HepG2 (cell line): Measurements from ENCODE around the gene RAET1L.
A peak's percentile ranks its signal among the peaks of the same experiment; 100 is the strongest.
"Not testable (repeated sequence)": the region's sequence is repeated elsewhere in the genome, so short reads cannot be mapped to it uniquely, and the experiment has no call there.

Experiments
- CREM ChIP-seq, 2 experiments: sonication (generic) in 1 of 2; formaldehyde crosslinking in 1 of 2; IDR thresholded peaks; 2 replicates each; pipeline versions ENCODE4 v1.4.0 to v1.6.1; 2016 to 2020; ENCODE audit warnings: antibody characterized with exemption in 1 of 2, mild to moderate bottlenecking in 1 of 2, missing genetic modification reagents in 1 of 2
- CTCF ChIP-seq: sonication (generic); formaldehyde crosslinking; IDR thresholded peaks from 2 replicates; pipeline ENCODE4 v1.5.0; 2020; ENCODE audit warnings: mild to moderate bottlenecking, missing genetic modification reagents, moderate library complexity
- EP300 ChIP-seq, 3 experiments: sonication (generic) in 1 of 3; formaldehyde crosslinking in 1 of 3; IDR thresholded peaks; 2 replicates each; pipeline versions ENCODE4 v1.5.1 to v1.6.1; 2011 to 2020; ENCODE audit warnings: low read depth in 2 of 3, low read length in 2 of 3, borderline replicate concordance in 1 of 3, improper control_type of control experiment in 1 of 3, mild to moderate bottlenecking in 1 of 3, missing genetic modification reagents in 1 of 3, moderate library complexity in 1 of 3
- FOXM1 ChIP-seq: sonication (generic); formaldehyde crosslinking; IDR thresholded peaks from 2 replicates; pipeline ENCODE4 v1.5.0; 2020; ENCODE audit warnings: missing genetic modification reagents
- GABPB1 ChIP-seq: IDR thresholded peaks from 2 replicates; pipeline ENCODE4 v1.6.1; 2016; ENCODE audit warnings: mild to moderate bottlenecking, missing genetic modification reagents, moderate library complexity, missing compliant biosample characterization
- PHF21A ChIP-seq: sonication (generic); formaldehyde crosslinking; IDR thresholded peaks from 2 replicates; pipeline ENCODE4 v1.5.0; 2020; ENCODE audit warnings: mild to moderate bottlenecking, missing genetic modification reagents
- ZBTB40 ChIP-seq, 2 experiments: fragments of 450-650 bp in 1 of 2; sonication (generic) in 1 of 2; formaldehyde crosslinking in 1 of 2; IDR thresholded peaks; 2 replicates each; pipeline versions ENCODE4 v1.6.1 to v1.8.0; 2016 to 2022; ENCODE audit warnings: antibody characterized with exemption in 1 of 2, mild to moderate bottlenecking in 1 of 2, missing genetic modification reagents in 1 of 2
- ZFX ChIP-seq: sonication (generic); formaldehyde crosslinking; IDR thresholded peaks from 2 replicates; pipeline ENCODE4 v1.4.0; 2020; ENCODE audit warnings: mild to moderate bottlenecking, low read depth, missing genetic modification reagents, moderate library complexity
- ZNF343 ChIP-seq: sonication (generic); formaldehyde crosslinking; IDR thresholded peaks from 2 replicates; pipeline ENCODE4 v1.4.0; 2020; ENCODE audit warnings: mild to moderate bottlenecking, missing genetic modification reagents
- ZNF563 ChIP-seq: sonication (generic); formaldehyde crosslinking; IDR thresholded peaks from 2 replicates; pipeline ENCODE4 v1.8.0; 2022; ENCODE audit warnings: mild to moderate bottlenecking, moderate library complexity, missing genetic modification reagents
- ZNF792 ChIP-seq: IDR thresholded peaks from 2 replicates; pipeline ENCODE4 v1.6.1; 2016

- TF ChIP-seq EP300 (IDR thresholded peaks at IDR 0.05; ENCODE audit: low read depth in 2 of 2, low read length in 2 of 2); EP300 (CRISPR knock-in tag; IDR thresholded peaks at IDR 0.05; ENCODE audit: borderline replicate concordance); CTCF (CRISPR knock-in tag); FOXM1 (CRISPR knock-in tag); ZNF343 (CRISPR knock-in tag); ZNF792 (CRISPR knock-in tag); ZNF563 (CRISPR knock-in tag); CREM (IDR thresholded peaks at IDR 0.05); CREM (CRISPR knock-in tag; IDR thresholded peaks at IDR 0.05); PHF21A (CRISPR knock-in tag); ZFX (CRISPR knock-in tag); ZBTB40 (IDR thresholded peaks at IDR 0.05); ZBTB40 (CRISPR knock-in tag; IDR thresholded peaks at IDR 0.05): not testable (repeated sequence)
- peak; percentile 11; the same call in 1 of the 2 replicates for TF ChIP-seq GABPB1 (CRISPR knock-in tag)
Observed at GRCh38 chr6:149991472-149991795, 33.9 kb downstream of the RAET1L start.
